Body of pancreas (tissue), 4 donors: ENCODE data around the gene RNGTT. TPM values are rescaled to one million over a fixed set of nuclear protein-coding genes. Genes with fewer than 3 reads are reported as not detected.

ENCODE experiments used
- ATAC-seq: fragments of 150-250 bp; one replicate; pipeline ENCODE4 v1.9.1; 2016
- DNase-seq, 4 donors: peaks; one replicate each; pipeline ENCODE4 v3.0.0-alpha.2; 2019
- H3K27ac ChIP-seq, 4 donors: fragments of 200-600 bp; sonication (generic); 1 replicate in 3 of 4; 2 replicates in 1 of 4; pipeline versions ENCODE4 v1.5.1 to v1.6.1; 2016 to 2019; ENCODE audit warnings: mild to moderate bottlenecking in 1 of 4, mixed read lengths in 1 of 4, moderate library complexity in 1 of 4
- H3K27me3 ChIP-seq, 2 donors: fragments of 200-600 bp; sonication (generic); one replicate each; pipeline ENCODE4 v1.6.0; 2016; ENCODE audit warnings: mild to moderate bottlenecking in 1 of 2
- H3K36me3 ChIP-seq, 2 donors: fragments of 200-600 bp; sonication (generic); replicated peaks in 1 of 2; 2 replicates each; pipeline ENCODE4 v1.5.1; 2016; ENCODE audit warnings: low read depth in 2 of 2; ENCODE audit not compliant: insufficient read depth in 1 of 2
- H3K4me1 ChIP-seq: fragments of 200-600 bp; sonication (generic); one replicate; pipeline ENCODE4 v1.6.0; 2016
- H3K4me3 ChIP-seq, 2 donors: fragments of 200-600 bp; sonication (generic); 1 replicate in 1 of 2; 2 replicates in 1 of 2; pipeline ENCODE4 v1.5.1; 2016 to 2019
- H3K9me3 ChIP-seq, 3 donors: fragments of 200-600 bp; sonication (generic); 1 replicate in 2 of 3; 2 replicates in 1 of 3; pipeline ENCODE4 v1.5.1; 2016
- CTCF ChIP-seq, 7 experiments: fragments of 450-650 bp in 4 of 7; fragments of 200-600 bp in 3 of 7; sonication (generic) in 3 of 7; IDR thresholded peaks; one replicate each; pipeline ENCODE4 v1.5.1; 2016 to 2019; ENCODE audit warnings: antibody characterized with exemption in 7 of 7
- POLR2A ChIP-seq, 3 donors: fragments of 450-650 bp; IDR thresholded peaks; one replicate each; pipeline ENCODE4 v1.6.1; 2016; ENCODE audit warnings: antibody characterized with exemption in 3 of 3, mild to moderate bottlenecking in 2 of 3
- WGBS, 2 donors: methylation state at CpG; one replicate each; pipeline ENCODE4 v1.1.5; 2017; 5-methylcytosine and 5-hydroxymethylcytosine counted together
- intact Hi-C: fragments of 100-400 bp; cut with DNase I; formaldehyde crosslinking; loops from one replicate; pipeline ENCODE4 v1.15.1; 2023
- total RNA-seq, 2 donors: library from RNA; depleted of rRNA; stranded (reverse); fragments of >200 nt; gene quantifications; one replicate each; pipeline ENCODE4 v1.1.0, GENCODE V29; 2016

Gene RNGTT
- total RNA-seq, 2 donors from 2014 or later, result 9.9 to 15.2 TPM

GRCh38 chr6:88856566-88856965 lies 106.9 kb downstream of the RNGTT start:
- Histone ChIP-seq H3K9me3 (no peaks in the 10 kb centered on the region), H3K27ac (no peak overlapping the region), H3K36me3 (no peaks in the 10 kb centered on the region), H3K4me3 (no peak overlapping the region), H3K27me3 (no peaks in the 10 kb centered on the region), H3K4me1 (no peaks in the 10 kb centered on the region)
- DNase-seq (no peak), ATAC-seq (no peak)
- intact Hi-C loops, result no loop called here
- WGBS, 2 donors, result 96 to 100% methylated on average over 1 of the region's 1 CpG
- no peak for TF ChIP-seq POLR2A (IDR thresholded peaks at IDR 0.05)
- no peak for TF ChIP-seq CTCF (IDR thresholded peaks at IDR 0.05)

- no peaks in the 10 kb centered on the region for H3K4me1 ChIP-seq
- 78 to 82% methylated on average over 2 of the region's 2 CpGs for WGBS, 2 donors
- no peak for DNase-seq
- no peaks in the 10 kb centered on the region for H3K9me3 ChIP-seq
- H3K4me3 ChIP-seq, result no peak overlapping the region
- H3K27ac ChIP-seq, result no peak overlapping the region
- ATAC-seq, result no peak
- TF ChIP-seq CTCF (IDR thresholded peaks at IDR 0.05), result no peak
- no peak for TF ChIP-seq POLR2A (IDR thresholded peaks at IDR 0.05)
- H3K36me3 ChIP-seq, result no peaks in the 10 kb centered on the region
- H3K27me3 ChIP-seq, result no peaks in the 10 kb centered on the region
- intact Hi-C loops, result no loop called here
These were observed 107.8 kb downstream of the RNGTT start for GRCh38 chr6:88855541-88856147.

- Histone ChIP-seq H3K9me3 (no peaks in the 10 kb centered on the region), H3K4me3 (no peak overlapping the region), H3K36me3 (no peaks in the 10 kb centered on the region), H3K27ac (no peak overlapping the region), H3K27me3 (no peaks in the 10 kb centered on the region), H3K4me1 (no peaks in the 10 kb centered on the region)
- TF ChIP-seq CTCF (IDR thresholded peaks at IDR 0.05), result no peak
- TF ChIP-seq POLR2A (IDR thresholded peaks at IDR 0.05), result no peak
- intact Hi-C loops, result no loop called here
- no peak for ATAC-seq
- DNase-seq, result no peak
These were observed 110.6 kb downstream of the RNGTT start for GRCh38 chr6:88852775-88853174.

GRCh38 chr6:88852000-88852399 lies 111.4 kb downstream of the RNGTT start:
- WGBS, 2 donors, result 83 to 89% methylated on average over 2 of the region's 2 CpGs

More at GRCh38 chr6:88852000-88852399, 111.4 kb downstream of the RNGTT start:
- intact Hi-C loops, result no loop called here
- no peaks in the 10 kb centered on the region for H3K27me3 ChIP-seq
- H3K4me1 ChIP-seq, result no peaks in the 10 kb centered on the region
- no peak overlapping the region for H3K4me3 ChIP-seq
- TF ChIP-seq CTCF (IDR thresholded peaks at IDR 0.05), result no peak
- H3K27ac ChIP-seq, result no peak overlapping the region
- H3K36me3 ChIP-seq, result no peaks in the 10 kb centered on the region
- DNase-seq, result no peak
- ATAC-seq, result no peak
- no peaks in the 10 kb centered on the region for H3K9me3 ChIP-seq
